ENCODE data around the gene SYTL3.

The SYTL3 gene

GRCh38 chr6:158763434-158764182, 113.8 kb downstream of the SYTL3 start:
- DNase-seq = no peak

- no peak for DNase-seq
Measured at GRCh38 chr6:158764183-158764849, 114.5 kb downstream of the SYTL3 start.

GRCh38 chr6:158764926-158765325, 115.1 kb downstream of the SYTL3 start:
- DNase-seq = no peak

- DNase-seq = peak; percentile 38
Measured at GRCh38 chr6:158765499-158766068, 115.7 kb downstream of the SYTL3 start.

- no peak for DNase-seq
Measured at GRCh38 chr6:158766621-158767455, 117.0 kb downstream of the SYTL3 start.

GRCh38 chr6:158767709-158768108, 117.9 kb downstream of the SYTL3 start:
- peak; percentile 28 for DNase-seq

GRCh38 chr6:158768436-158768835, 118.6 kb downstream of the SYTL3 start:
- DNase-seq = no peak

GRCh38 chr6:158769234-158769770, 119.4 kb downstream of the SYTL3 start:
- peak; percentile 81 for DNase-seq

GRCh38 chr6:158769771-158770432, 120.0 kb downstream of the SYTL3 start:
- peak; percentile 92 for DNase-seq

- DNase-seq = peak; percentile 69
Measured at GRCh38 chr6:158770533-158771330, 120.9 kb downstream of the SYTL3 start.

GRCh38 chr6:158771399-158772152, 121.7 kb downstream of the SYTL3 start:
- DNase-seq = no peak

GRCh38 chr6:158772172-158772571, 122.3 kb downstream of the SYTL3 start:
- DNase-seq = no peak

- no peak for DNase-seq
Measured at GRCh38 chr6:158772851-158773371, 123.1 kb downstream of the SYTL3 start.

GRCh38 chr6:158773581-158774449, 124.0 kb downstream of the SYTL3 start:
- DNase-seq = no peak

GRCh38 chr6:158774717-158775449, 125.0 kb downstream of the SYTL3 start:
- DNase-seq = no peak

GRCh38 chr6:158775832-158776231, 126.0 kb downstream of the SYTL3 start:
- no peak for DNase-seq

- DNase-seq = no peak
Measured at GRCh38 chr6:158776737-158777136, 126.9 kb downstream of the SYTL3 start.

GRCh38 chr6:158777510-158777909, 127.7 kb downstream of the SYTL3 start:
- DNase-seq = no peak
